ENCODE results near the gene ZCCHC7.

ZCCHC7 gene

DNA sequence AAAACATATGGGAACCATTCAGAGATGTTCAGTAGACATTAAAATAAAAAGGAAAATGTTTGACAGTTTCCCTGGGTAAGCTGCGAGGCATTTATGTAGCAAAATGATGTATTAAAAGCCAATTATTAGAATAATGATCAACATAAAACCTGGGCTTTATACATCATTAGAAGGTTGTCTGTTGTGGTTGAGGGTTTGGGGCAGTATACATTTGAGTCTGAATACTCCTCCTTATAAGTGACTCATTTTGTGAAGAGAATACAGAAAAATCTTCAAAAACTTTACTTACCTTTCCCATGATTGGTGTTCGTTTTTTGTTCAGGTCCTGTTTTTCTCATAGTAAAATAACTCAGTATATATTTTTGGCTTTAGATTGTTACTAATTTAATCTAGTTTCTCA is 119.5 kb downstream of the ZCCHC7 start:
- Histone ChIP-seq H3K9ac (ENCODE audit: low read depth in 1 of 2, low read length in 2 of 2) (no peak overlapping the region), H3K4me1 (ENCODE audit: control insufficient read depth in 1 of 2, insufficient read depth in 2 of 2, low read length in 2 of 2) (no peaks in the 10 kb centered on the region), H3K36me3 (ENCODE audit: control insufficient read depth in 1 of 2, insufficient read depth in 2 of 2, low read length in 2 of 2) (no peaks in the 10 kb centered on the region), H3K4me3 (ENCODE audit: low read depth in 1 of 2, low read length in 2 of 2) (no peak overlapping the region), H3K27me3 (ENCODE audit: control insufficient read depth in 1 of 2, insufficient read depth in 2 of 2, low read length in 2 of 2) (no peaks in the 10 kb centered on the region), H3K27ac (ENCODE audit: low read depth, low read length) (no peak overlapping the region), H3K9me3 (ENCODE audit: control insufficient read depth in 1 of 2, low read length in 2 of 2) (no peaks in the 10 kb centered on the region)

DNA sequence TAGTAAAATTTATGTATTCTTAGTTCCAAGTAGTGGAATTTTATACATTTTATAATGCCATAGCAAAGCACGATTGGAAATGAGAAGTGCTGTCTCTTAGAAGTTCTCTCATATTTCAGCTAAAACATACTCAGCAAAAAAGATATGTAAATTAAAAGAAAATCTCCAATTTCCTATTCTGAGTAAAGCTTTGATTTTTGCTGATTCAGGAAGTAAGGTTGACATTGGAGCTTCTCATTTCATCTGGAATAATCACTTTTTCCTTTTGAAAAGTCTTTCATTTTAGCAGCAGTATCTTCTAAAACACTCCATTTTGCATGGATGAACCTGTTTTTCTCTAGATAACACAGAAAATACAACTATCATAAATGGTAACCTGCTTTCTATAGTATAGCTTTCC is 121.0 kb downstream of the ZCCHC7 start:
- Histone ChIP-seq H3K36me3 (ENCODE audit: control insufficient read depth in 1 of 2, insufficient read depth in 2 of 2, low read length in 2 of 2) (no peaks in the 10 kb centered on the region), H3K9me3 (ENCODE audit: control insufficient read depth in 1 of 2, low read length in 2 of 2) (no peaks in the 10 kb centered on the region), H3K4me3 (ENCODE audit: low read depth in 1 of 2, low read length in 2 of 2) (no peak overlapping the region), H3K9ac (ENCODE audit: low read depth in 1 of 2, low read length in 2 of 2) (no peak overlapping the region), H3K27me3 (ENCODE audit: control insufficient read depth in 1 of 2, insufficient read depth in 2 of 2, low read length in 2 of 2) (no peaks in the 10 kb centered on the region), H3K4me1 (ENCODE audit: control insufficient read depth in 1 of 2, insufficient read depth in 2 of 2, low read length in 2 of 2) (no peaks in the 10 kb centered on the region), H3K27ac (ENCODE audit: low read depth, low read length) (no peak overlapping the region)

GRCh38 chr9:37242089-37242488 is 121.7 kb downstream of the ZCCHC7 start:
- Histone ChIP-seq H3K4me3 (ENCODE audit: low read depth in 1 of 2, low read length in 2 of 2) (no peak overlapping the region), H3K27ac (ENCODE audit: low read depth, low read length) (no peak overlapping the region), H3K27me3 (ENCODE audit: control insufficient read depth in 1 of 2, insufficient read depth in 2 of 2, low read length in 2 of 2) (no peaks in the 10 kb centered on the region), H3K9me3 (ENCODE audit: control insufficient read depth in 1 of 2, low read length in 2 of 2) (no peaks in the 10 kb centered on the region), H3K4me1 (ENCODE audit: control insufficient read depth in 1 of 2, insufficient read depth in 2 of 2, low read length in 2 of 2) (no peaks in the 10 kb centered on the region), H3K9ac (ENCODE audit: low read depth in 1 of 2, low read length in 2 of 2) (no peak overlapping the region), H3K36me3 (ENCODE audit: control insufficient read depth in 1 of 2, insufficient read depth in 2 of 2, low read length in 2 of 2) (no peaks in the 10 kb centered on the region)

DNA sequence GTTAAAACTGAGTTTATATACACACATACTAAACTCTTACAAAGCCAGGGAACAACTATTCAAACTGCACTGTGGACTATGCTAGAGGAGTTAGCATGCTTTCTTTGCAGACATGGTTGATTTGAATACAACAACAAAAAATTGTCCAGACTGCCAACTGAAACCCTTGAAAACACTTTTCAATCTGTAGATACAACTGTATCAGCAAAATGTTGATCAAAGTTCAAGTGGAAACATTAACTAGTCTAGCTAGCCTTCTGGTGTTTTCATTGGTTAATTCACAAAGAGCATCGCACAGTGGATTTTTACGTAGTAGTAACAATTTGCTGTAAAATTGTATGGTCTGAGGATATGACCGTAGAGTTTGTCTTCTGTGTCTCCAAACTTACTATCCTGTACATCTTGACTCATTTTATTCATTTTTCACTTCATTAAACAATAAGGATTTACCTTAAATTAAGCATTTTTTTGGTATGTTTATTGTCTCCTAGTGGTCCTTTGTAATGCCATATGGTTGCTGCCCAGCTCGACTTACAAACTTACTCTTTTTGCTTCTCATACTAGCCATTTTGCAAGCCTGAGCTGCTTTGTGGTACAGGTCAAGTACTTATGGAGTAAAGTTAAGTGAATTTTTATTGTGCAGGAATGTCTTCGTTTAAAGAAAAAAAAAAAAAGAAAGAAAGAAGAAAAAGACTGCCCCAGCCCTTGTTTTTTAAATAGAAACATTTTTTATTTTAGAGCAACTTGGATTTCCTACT is 123.4 kb downstream of the ZCCHC7 start:
- H3K36me3 ChIP-seq (ENCODE audit: control insufficient read depth in 1 of 2, insufficient read depth in 2 of 2, low read length in 2 of 2), result no peaks in the 10 kb centered on the region
- no peaks in the 10 kb centered on the region for H3K27me3 ChIP-seq (ENCODE audit: control insufficient read depth in 1 of 2, insufficient read depth in 2 of 2, low read length in 2 of 2)
- H3K4me1 ChIP-seq (ENCODE audit: control insufficient read depth in 1 of 2, insufficient read depth in 2 of 2, low read length in 2 of 2), result no peaks in the 10 kb centered on the region
- H3K4me3 ChIP-seq (ENCODE audit: low read depth in 1 of 2, low read length in 2 of 2), result no peak overlapping the region
- H3K9ac ChIP-seq (ENCODE audit: low read depth in 1 of 2, low read length in 2 of 2), result no peak overlapping the region
- no peak overlapping the region for H3K27ac ChIP-seq (ENCODE audit: low read depth, low read length)
- no peaks in the 10 kb centered on the region for H3K9me3 ChIP-seq (ENCODE audit: control insufficient read depth in 1 of 2, low read length in 2 of 2)

GRCh38 chr9:37246826-37247225 is 126.5 kb downstream of the ZCCHC7 start:
- Histone ChIP-seq H3K4me1 (ENCODE audit: control insufficient read depth in 1 of 2, insufficient read depth in 2 of 2, low read length in 2 of 2) (no peaks in the 10 kb centered on the region), H3K36me3 (ENCODE audit: control insufficient read depth in 1 of 2, insufficient read depth in 2 of 2, low read length in 2 of 2) (no peaks in the 10 kb centered on the region), H3K27me3 (ENCODE audit: control insufficient read depth in 1 of 2, insufficient read depth in 2 of 2, low read length in 2 of 2) (no peaks in the 10 kb centered on the region), H3K4me3 (ENCODE audit: low read depth in 1 of 2, low read length in 2 of 2) (no peak overlapping the region), H3K9me3 (ENCODE audit: control insufficient read depth in 1 of 2, low read length in 2 of 2) (no peaks in the 10 kb centered on the region), H3K9ac (ENCODE audit: low read depth in 1 of 2, low read length in 2 of 2) (no peak overlapping the region), H3K27ac (ENCODE audit: low read depth, low read length) (no peak overlapping the region)

DNA sequence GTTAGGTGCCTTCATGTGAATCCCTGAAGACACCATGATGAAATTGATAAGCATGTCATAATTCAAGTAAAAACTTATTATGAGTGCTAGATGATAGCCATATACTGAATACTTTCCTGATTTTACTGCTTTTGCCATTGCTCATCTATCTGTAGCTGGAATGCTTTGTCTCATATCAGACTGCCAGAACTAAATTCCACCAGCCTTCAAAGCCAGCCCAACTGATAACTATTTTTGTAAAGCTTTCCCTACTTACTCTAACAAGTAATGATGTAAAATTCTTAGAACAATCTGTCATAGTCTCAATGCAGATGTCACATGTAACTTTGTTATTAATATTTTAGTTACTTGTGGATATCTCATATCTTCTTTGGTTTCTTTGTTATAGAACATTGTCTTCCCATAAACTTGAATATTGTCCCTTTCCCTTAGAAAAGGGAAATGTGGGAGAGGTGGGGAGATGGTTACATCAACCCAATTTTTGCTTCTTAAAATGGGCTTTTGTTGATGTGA is 128.3 kb downstream of the ZCCHC7 start:
- Histone ChIP-seq H3K27me3 (ENCODE audit: control insufficient read depth in 1 of 2, insufficient read depth in 2 of 2, low read length in 2 of 2) (no peaks in the 10 kb centered on the region), H3K4me1 (ENCODE audit: control insufficient read depth in 1 of 2, insufficient read depth in 2 of 2, low read length in 2 of 2) (no peaks in the 10 kb centered on the region), H3K9ac (ENCODE audit: low read depth in 1 of 2, low read length in 2 of 2) (no peak overlapping the region), H3K9me3 (ENCODE audit: control insufficient read depth in 1 of 2, low read length in 2 of 2) (no peaks in the 10 kb centered on the region), H3K4me3 (ENCODE audit: low read depth in 1 of 2, low read length in 2 of 2) (no peak overlapping the region), H3K36me3 (ENCODE audit: control insufficient read depth in 1 of 2, insufficient read depth in 2 of 2, low read length in 2 of 2) (no peaks in the 10 kb centered on the region), H3K27ac (ENCODE audit: low read depth, low read length) (no peak overlapping the region)

GRCh38 chr9:37251452-37251851 is 131.1 kb downstream of the ZCCHC7 start:
- Histone ChIP-seq H3K9ac (ENCODE audit: low read depth in 1 of 2, low read length in 2 of 2) (no peak overlapping the region), H3K36me3 (ENCODE audit: control insufficient read depth in 1 of 2, insufficient read depth in 2 of 2, low read length in 2 of 2) (no peaks in the 10 kb centered on the region), H3K4me3 (ENCODE audit: low read depth in 1 of 2, low read length in 2 of 2) (no peak overlapping the region), H3K9me3 (ENCODE audit: control insufficient read depth in 1 of 2, low read length in 2 of 2) (no peaks in the 10 kb centered on the region), H3K27me3 (ENCODE audit: control insufficient read depth in 1 of 2, insufficient read depth in 2 of 2, low read length in 2 of 2) (no peaks in the 10 kb centered on the region), H3K4me1 (ENCODE audit: control insufficient read depth in 1 of 2, insufficient read depth in 2 of 2, low read length in 2 of 2) (no peaks in the 10 kb centered on the region), H3K27ac (ENCODE audit: low read depth, low read length) (no peak overlapping the region)

GRCh38 chr9:37253377-37253937 is 133.1 kb downstream of the ZCCHC7 start:
- Histone ChIP-seq H3K36me3 (ENCODE audit: control insufficient read depth in 1 of 2, insufficient read depth in 2 of 2, low read length in 2 of 2) (no peaks in the 10 kb centered on the region), H3K9ac (ENCODE audit: low read depth in 1 of 2, low read length in 2 of 2) (no peak overlapping the region), H3K9me3 (ENCODE audit: control insufficient read depth in 1 of 2, low read length in 2 of 2) (no peaks in the 10 kb centered on the region), H3K4me1 (ENCODE audit: control insufficient read depth in 1 of 2, insufficient read depth in 2 of 2, low read length in 2 of 2) (no peaks in the 10 kb centered on the region), H3K27ac (ENCODE audit: low read depth, low read length) (no peak overlapping the region), H3K27me3 (ENCODE audit: control insufficient read depth in 1 of 2, insufficient read depth in 2 of 2, low read length in 2 of 2) (no peaks in the 10 kb centered on the region), H3K4me3 (ENCODE audit: low read depth in 1 of 2, low read length in 2 of 2) (no peak overlapping the region)

DNA sequence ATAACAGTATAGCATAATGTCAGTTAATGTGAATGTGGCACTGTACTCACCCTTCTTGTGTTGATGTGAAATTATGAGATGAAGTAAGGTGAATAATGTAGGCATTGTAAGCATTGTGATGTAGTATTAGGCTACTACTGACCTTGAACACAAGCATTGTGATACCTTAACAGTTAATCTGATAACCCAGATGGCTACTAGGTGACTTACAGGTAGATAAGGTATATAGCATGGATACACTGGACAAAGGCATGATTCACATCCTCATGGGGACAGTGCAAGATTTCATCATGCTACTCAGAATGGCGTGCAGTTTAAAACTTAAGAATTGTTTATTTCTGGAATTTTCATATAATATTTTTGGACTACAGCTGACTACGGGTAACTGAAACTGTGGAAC is 134.8 kb downstream of the ZCCHC7 start:
- Histone ChIP-seq H3K4me1 (ENCODE audit: control insufficient read depth in 1 of 2, insufficient read depth in 2 of 2, low read length in 2 of 2) (no peaks in the 10 kb centered on the region), H3K36me3 (ENCODE audit: control insufficient read depth in 1 of 2, insufficient read depth in 2 of 2, low read length in 2 of 2) (no peaks in the 10 kb centered on the region), H3K9me3 (ENCODE audit: control insufficient read depth in 1 of 2, low read length in 2 of 2) (no peaks in the 10 kb centered on the region), H3K27me3 (ENCODE audit: control insufficient read depth in 1 of 2, insufficient read depth in 2 of 2, low read length in 2 of 2) (no peaks in the 10 kb centered on the region), H3K9ac (ENCODE audit: low read depth in 1 of 2, low read length in 2 of 2) (no peak overlapping the region), H3K27ac (ENCODE audit: low read depth, low read length) (no peak overlapping the region), H3K4me3 (ENCODE audit: low read depth in 1 of 2, low read length in 2 of 2) (no peak overlapping the region)

DNA sequence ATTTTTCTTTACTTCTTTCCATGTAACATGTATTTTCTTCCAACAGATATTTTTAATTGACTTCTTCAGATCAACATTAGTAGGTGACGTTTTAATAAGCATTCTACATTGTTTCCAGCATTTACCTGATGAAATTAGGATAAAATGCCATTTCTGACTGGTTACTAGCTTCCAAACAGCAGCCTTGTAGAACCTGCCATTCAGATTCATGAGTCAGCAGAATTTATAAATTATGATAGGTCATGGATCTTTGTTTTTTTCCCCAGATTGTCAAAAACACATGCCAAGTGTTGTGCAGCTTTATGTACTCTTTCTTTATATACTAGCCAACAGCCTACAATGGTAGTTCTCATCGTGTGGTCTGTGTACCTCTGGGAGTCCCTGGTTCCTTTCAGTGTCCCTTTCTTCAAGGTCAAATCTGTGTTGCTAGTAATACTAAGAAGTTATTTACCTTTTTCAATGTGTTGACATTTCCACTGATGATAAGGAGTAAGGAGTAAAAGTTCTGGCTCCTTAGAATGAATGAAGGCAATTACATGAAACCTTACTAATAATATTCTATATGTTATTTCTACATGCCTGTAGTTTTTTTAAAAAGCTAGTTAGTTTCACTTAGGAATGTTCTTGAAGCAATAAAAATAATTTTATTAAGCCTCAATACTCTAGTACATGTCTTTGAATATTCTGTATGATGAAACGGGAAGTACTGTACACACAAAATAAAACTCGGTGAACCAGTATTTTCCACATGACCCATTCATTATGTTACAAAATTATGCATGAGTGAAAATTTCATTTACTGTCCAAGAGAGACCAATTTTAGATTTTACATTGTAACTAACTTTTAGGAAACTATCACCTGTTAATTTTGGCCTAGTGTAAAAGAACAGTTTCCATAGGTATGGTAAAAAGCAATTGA is 135.8 kb downstream of the ZCCHC7 start:
- H3K4me1 ChIP-seq (ENCODE audit: control insufficient read depth in 1 of 2, insufficient read depth in 2 of 2, low read length in 2 of 2), result no peaks in the 10 kb centered on the region
- no peak overlapping the region for H3K4me3 ChIP-seq (ENCODE audit: low read depth in 1 of 2, low read length in 2 of 2)
- no peaks in the 10 kb centered on the region for H3K36me3 ChIP-seq (ENCODE audit: control insufficient read depth in 1 of 2, insufficient read depth in 2 of 2, low read length in 2 of 2)
- H3K27me3 ChIP-seq (ENCODE audit: control insufficient read depth in 1 of 2, insufficient read depth in 2 of 2, low read length in 2 of 2), result no peaks in the 10 kb centered on the region
- no peak overlapping the region for H3K9ac ChIP-seq (ENCODE audit: low read depth in 1 of 2, low read length in 2 of 2)
- no peak overlapping the region for H3K27ac ChIP-seq (ENCODE audit: low read depth, low read length)
- H3K9me3 ChIP-seq (ENCODE audit: control insufficient read depth in 1 of 2, low read length in 2 of 2), result no peaks in the 10 kb centered on the region

Data from duodenal mucosa (tissue), 2 donors.